ENCODE results near the gene ZFR2. TPM values are rescaled to one million over a fixed set of nuclear protein-coding genes. Genes with fewer than 3 reads are reported as not detected.

Gene ZFR2
- total and polyA plus RNA-seq, 10 of the 15 experiments (the other 5 are each of a cell fraction or from before 2014, with no cell fraction given), result 0.18 TPM; not detected in 9

GRCh38 chr19:3807131-3807480, 61.7 kb downstream of the ZFR2 start (continued):
- TF ChIP-seq POU2F2 (IDR thresholded peaks at IDR 0.05; ENCODE audit: borderline replicate concordance, low read depth, low read length) (no peak), WRNIP1 (IDR thresholded peaks at IDR 0.05; ENCODE audit: borderline replicate concordance, low read depth, low read length) (no peak), POLR2AphosphoS5 (IDR thresholded peaks at IDR 0.05; ENCODE audit: low read length) (no peak), RAD51 (IDR thresholded peaks at IDR 0.05) (no peak)
- TF ChIP-seq, protein P1, sequence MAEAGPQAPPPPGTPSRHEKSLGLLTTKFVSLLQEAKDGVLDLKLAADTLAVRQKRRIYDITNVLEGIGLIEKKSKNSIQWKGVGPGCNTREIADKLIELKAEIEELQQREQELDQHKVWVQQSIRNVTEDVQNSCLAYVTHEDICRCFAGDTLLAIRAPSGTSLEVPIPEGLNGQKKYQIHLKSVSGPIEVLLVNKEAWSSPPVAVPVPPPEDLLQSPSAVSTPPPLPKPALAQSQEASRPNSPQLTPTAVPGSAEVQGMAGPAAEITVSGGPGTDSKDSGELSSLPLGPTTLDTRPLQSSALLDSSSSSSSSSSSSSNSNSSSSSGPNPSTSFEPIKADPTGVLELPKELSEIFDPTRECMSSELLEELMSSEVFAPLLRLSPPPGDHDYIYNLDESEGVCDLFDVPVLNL (IDR thresholded peaks at IDR 0.05; ENCODE audit: low read depth, low read length), result no peak

DNA sequence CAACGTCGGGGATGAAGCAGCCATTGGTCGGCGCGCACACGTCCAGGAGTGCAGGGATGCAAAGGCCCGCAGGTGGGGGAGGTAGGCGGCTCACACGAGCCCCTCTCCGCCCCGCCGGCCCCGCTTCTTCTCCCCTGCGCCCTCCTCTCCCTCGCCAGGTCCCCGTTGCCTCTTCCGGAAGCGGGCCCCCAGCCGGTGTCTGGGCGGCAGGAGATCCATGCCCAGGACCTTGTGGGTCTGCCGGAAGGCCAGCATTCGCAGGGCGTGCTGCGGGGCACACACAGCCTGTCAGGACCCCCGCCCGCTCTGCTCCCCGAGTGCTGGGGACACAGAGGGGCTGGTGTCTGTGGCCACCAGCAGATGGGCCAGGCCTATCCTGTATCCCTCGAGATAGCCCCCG, 63.0 kb downstream of the ZFR2 start:
- no peak overlapping the region for H3K4me2 ChIP-seq (ENCODE audit: control insufficient read depth, insufficient read depth)
- no peak for ATAC-seq
- no peaks in the 10 kb centered on the region for H4K20me1 ChIP-seq (ENCODE audit: control insufficient read depth, insufficient read depth)
- H3K9ac ChIP-seq (ENCODE audit: control insufficient read depth, insufficient read depth, low read length), result no peak overlapping the region
- BruUV-seq (replicated peaks), result no TSS peak
- intact Hi-C loops (cut with micrococcal nuclease; ENCODE audit: unreplicated experiment) (no loop called here), in situ Hi-C loops (cut with MboI) (no loop called here)
- peaks cover 2 to 4% of the 10 kb centered on the region in 2 experiments; a peak in 3 of 4 replicates for H3K27me3 ChIP-seq (replicated peaks in 1 of 2; ENCODE audit: control insufficient read depth in 2 of 2, insufficient read depth in 2 of 2, low read length in 1 of 2)
- 79% methylated on average over 14 of the region's 29 CpGs for WGBS (ENCODE audit: insufficient coverage, insufficient replicate concordance, low lambda C conversion rate, missing lambda C conversion rate)
- CTCF ChIA-PET, result no interaction called here
- SMC1A ChIA-PET (ENCODE audit: uncharacterized antibody, unreplicated experiment), result no interaction called here
- peaks cover 12% of the 10 kb centered on the region for H3K4me1 ChIP-seq (ENCODE audit: control insufficient read depth, insufficient read depth, low read length)
- H2AFZ ChIP-seq (ENCODE audit: control insufficient read depth, low read depth, low read length), result no peak overlapping the region
- H3K79me2 ChIP-seq (ENCODE audit: control insufficient read depth, insufficient read depth, low read length), result no peaks in the 10 kb centered on the region
- POLR2A ChIA-PET, result no interaction called here
- no peak for DNase-seq (ENCODE audit: low read depth, low spot score)
- H3K27ac ChIP-seq (ENCODE audit: control insufficient read depth, insufficient read depth), result no peak overlapping the region
- FAIRE-seq, result no peak
- H3K9me3 ChIP-seq (replicated peaks; ENCODE audit: control insufficient read depth, insufficient read depth, low read length), result no peaks in the 10 kb centered on the region; the same call in 2 of the 3 replicates
- TF ChIP-seq NR2C2 (IDR thresholded peaks at IDR 0.05; ENCODE audit: borderline replicate concordance, control insufficient read depth, insufficient read length, low read depth), result no peak
- TF ChIP-seq PRDM15 (CRISPR knock-in tag; IDR thresholded peaks at IDR 0.05), result no peak
- no peak for TF ChIP-seq POLR2A (IDR thresholded peaks at IDR 0.05; ENCODE audit: low read depth, low read length)
- H3K36me3 ChIP-seq (ENCODE audit: control insufficient read depth in 2 of 2, insufficient read depth in 2 of 2, low read length in 1 of 2), result no peaks in the 10 kb centered on the region
- no peak overlapping the region for H3K4me3 ChIP-seq
- RAD21 ChIA-PET (ENCODE audit: unreplicated experiment), result no interaction called here
